MM.1S (cell line): ENCODE results near the gene KRTAP10-3.
"Not testable (repeated sequence)": the region's sequence is repeated elsewhere in the genome, so short reads cannot be mapped to it uniquely, and the experiment has no call there.

Experiments used
- DNase-seq: peaks from one replicate; pipeline ENCODE4 v3.0.0-alpha.2; 2015
- H2AFZ ChIP-seq: fragments of 300-600 bp; sonication (generic); 2 replicates; pipeline ENCODE4 v1.6.0; 2016; ENCODE audit warnings: antibody characterized with exemption, low read length
- H3F3A ChIP-seq: fragments of 300-600 bp; sonication (generic); 2 replicates; pipeline ENCODE4 v1.6.1; 2016; ENCODE audit warnings: mild to moderate bottlenecking, antibody characterized with exemption, low read length, moderate library complexity, mixed read lengths; ENCODE audit not compliant: insufficient read depth
- H3K27ac ChIP-seq: fragments of 300-600 bp; sonication (generic); 2 replicates; pipeline ENCODE4 v1.5.1; 2016; ENCODE audit warnings: mild to moderate bottlenecking, low read length
- H3K27me3 ChIP-seq: fragments of 300-600 bp; sonication (generic); replicated peaks from 2 replicates; pipeline ENCODE4 v1.6.0; 2016; ENCODE audit warnings: low read length; ENCODE audit not compliant: insufficient read depth
- H3K36me3 ChIP-seq: fragments of 300-600 bp; sonication (generic); replicated peaks from 2 replicates; pipeline ENCODE4 v1.6.1; 2016; ENCODE audit warnings: mild to moderate bottlenecking, low read length, mixed read lengths; ENCODE audit not compliant: insufficient read depth
- H3K4me1 ChIP-seq: fragments of 300-600 bp; sonication (generic); 2 replicates; pipeline ENCODE4 v1.6.1; 2016; ENCODE audit warnings: low read length, mixed read lengths
- H3K4me2 ChIP-seq: fragments of 300-600 bp; sonication (generic); 2 replicates; pipeline ENCODE4 v1.6.0; 2016; ENCODE audit warnings: low read depth, low read length
- H3K4me3 ChIP-seq: fragments of 300-600 bp; sonication (generic); 2 replicates; pipeline ENCODE4 v1.5.1; 2016; ENCODE audit warnings: low read length, mixed read lengths
- H3K79me2 ChIP-seq: fragments of 300-600 bp; sonication (generic); 2 replicates; pipeline ENCODE4 v1.6.1; 2016; ENCODE audit warnings: mixed run types, low read length, mixed read lengths
- H3K9ac ChIP-seq: fragments of 300-600 bp; sonication (generic); 2 replicates; pipeline ENCODE4 v1.6.1; 2016; ENCODE audit warnings: low read length, mixed read lengths
- H3K9me2 ChIP-seq: fragments of 300-600 bp; sonication (generic); replicated peaks from 2 replicates; pipeline ENCODE4 v1.6.1; 2016; ENCODE audit warnings: mild to moderate bottlenecking, low read length, mixed read lengths; ENCODE audit not compliant: insufficient read depth
- H3K9me3 ChIP-seq: fragments of 300-600 bp; sonication (generic); replicated peaks from 2 replicates; pipeline ENCODE4 v1.6.1; 2016; ENCODE audit warnings: mild to moderate bottlenecking, low read length, mixed read lengths; ENCODE audit not compliant: insufficient read depth
- H4K20me1 ChIP-seq: fragments of 300-600 bp; sonication (generic); 2 replicates; pipeline ENCODE4 v1.6.1; 2016; ENCODE audit warnings: mild to moderate bottlenecking, low read length, moderate library complexity, mixed read lengths; ENCODE audit not compliant: insufficient read depth
- CTCF ChIP-seq: fragments of 300-600 bp; sonication (generic); IDR thresholded peaks from 2 replicates; pipeline ENCODE4 v1.5.1; 2016; ENCODE audit warnings: antibody characterized with exemption, low read length, mixed read lengths
- EZH2 ChIP-seq: fragments of 300-600 bp; sonication (generic); optimal IDR thresholded peaks from 2 replicates; pipeline ENCODE3; 2017; ENCODE audit warnings: low read depth, mild to moderate bottlenecking, antibody characterized with exemption, low read length, mixed read lengths
- EZH2phosphoT487 ChIP-seq: fragments of 300-600 bp; sonication (generic); IDR thresholded peaks from 2 replicates; pipeline ENCODE4 v1.6.1; 2018; ENCODE audit warnings: antibody characterized with exemption, low read length

The KRTAP10-3 gene

GRCh38 chr21:44594406-44594916, 35.9 kb upstream of the KRTAP10-3 start:
- Histone ChIP-seq H3F3A (no peaks in the 10 kb centered on the region), H4K20me1 (no peaks in the 10 kb centered on the region), H3K27me3 (peaks cover 90% of the 10 kb centered on the region), H3K4me2 (no peak overlapping the region), H3K79me2 (no peaks in the 10 kb centered on the region), H3K9me3 (no peaks in the 10 kb centered on the region), H3K9ac (no peak overlapping the region), H3K27ac (no peak overlapping the region), H2AFZ (no peak overlapping the region), H3K4me3 (no peak overlapping the region), H3K4me1 (no peaks in the 10 kb centered on the region), H3K36me3 (no peaks in the 10 kb centered on the region), H3K9me2 (no peaks in the 10 kb centered on the region)
- DNase-seq, result no peak
- TF ChIP-seq CTCF, result no peak
- no peak for TF ChIP-seq EZH2
- TF ChIP-seq EZH2phosphoT487, result no peak

- H3K4me1 ChIP-seq, result no peaks in the 10 kb centered on the region
- H2AFZ ChIP-seq, result no peak overlapping the region
- no peaks in the 10 kb centered on the region for H3K36me3 ChIP-seq
- no peak for DNase-seq
- no peak overlapping the region for H3K27ac ChIP-seq
- H3K4me3 ChIP-seq, result no peak overlapping the region
- H4K20me1 ChIP-seq, result no peaks in the 10 kb centered on the region
- no peak overlapping the region for H3K4me2 ChIP-seq
- peaks cover 90% of the 10 kb centered on the region for H3K27me3 ChIP-seq
- no peaks in the 10 kb centered on the region for H3F3A ChIP-seq
- no peaks in the 10 kb centered on the region for H3K79me2 ChIP-seq
- H3K9me3 ChIP-seq, result no peaks in the 10 kb centered on the region
- TF ChIP-seq CTCF, result no peak
- no peak for TF ChIP-seq EZH2phosphoT487
- H3K9me2 ChIP-seq, result no peaks in the 10 kb centered on the region
- no peak overlapping the region for H3K9ac ChIP-seq
Measured at GRCh38 chr21:44593598-44594405, 35.2 kb upstream of the KRTAP10-3 start.

- Histone ChIP-seq H4K20me1 (no peaks in the 10 kb centered on the region), H3K79me2 (no peaks in the 10 kb centered on the region), H3F3A (no peaks in the 10 kb centered on the region), H3K27ac (no peak within 1 kb of the TSS), H3K9me3 (no peaks in the 10 kb centered on the region), H2AFZ (no peak within 1 kb of the TSS), H3K4me3 (no peak within 1 kb of the TSS), H3K27me3 (peaks cover 87% of the 10 kb centered on the region), H3K4me1 (no peaks in the 10 kb centered on the region), H3K36me3 (no peaks in the 10 kb centered on the region), H3K9me2 (no peaks in the 10 kb centered on the region), H3K4me2 (no peak within 1 kb of the TSS), H3K9ac (no peak within 1 kb of the TSS)
- TF ChIP-seq EZH2 (no peak), EZH2phosphoT487 (no peak), CTCF (no peak)
- no peak for DNase-seq
Measured at GRCh38 chr21:44592446-44593311, 34.1 kb upstream of the KRTAP10-3 start, which contains the start of gene KRTAP10-6. Gene KRTAP10-6 (minus strand): TSS chr21:44592505. CDS start chr21:44592484, 21 bp downstream.

- H3K79me2 ChIP-seq, H3K4me2 ChIP-seq, H3K9me3 ChIP-seq, DNase-seq, H3K9ac ChIP-seq, H2AFZ ChIP-seq, H3K36me3 ChIP-seq, H3K27ac ChIP-seq, H4K20me1 ChIP-seq, H3F3A ChIP-seq, H3K4me1 ChIP-seq, H3K9me2 ChIP-seq, H3K4me3 ChIP-seq: not testable (repeated sequence)
- H3K27me3 ChIP-seq, result peaks cover 87% of the 10 kb centered on the region
Measured at GRCh38 chr21:44591801-44592130, 33.2 kb upstream of the KRTAP10-3 start.

GRCh38 chr21:44590897-44591800, 32.6 kb upstream of the KRTAP10-3 start:
- not testable (repeated sequence) for H3K36me3 ChIP-seq, H3K4me2 ChIP-seq, H3K27ac ChIP-seq, H3K4me3 ChIP-seq, H3K79me2 ChIP-seq, H4K20me1 ChIP-seq, H3K9me2 ChIP-seq, H3K9me3 ChIP-seq, H3K4me1 ChIP-seq, DNase-seq, H2AFZ ChIP-seq, H3K9ac ChIP-seq, H3F3A ChIP-seq
- peaks cover 87% of the 10 kb centered on the region for H3K27me3 ChIP-seq
